LNCAP (cell line): ENCODE data around the gene APAF1.

Experiments used
- CTCF ChIP-seq: fragments of 450-650 bp; IDR thresholded peaks from 2 replicates; pipeline ENCODE4 v1.5.1; 2017; ENCODE audit warnings: mild to moderate bottlenecking

The APAF1 gene

GRCh38 chr12:98678946-98679610 is 34.0 kb downstream of the APAF1 start:
- no peak for TF ChIP-seq CTCF

DNA sequence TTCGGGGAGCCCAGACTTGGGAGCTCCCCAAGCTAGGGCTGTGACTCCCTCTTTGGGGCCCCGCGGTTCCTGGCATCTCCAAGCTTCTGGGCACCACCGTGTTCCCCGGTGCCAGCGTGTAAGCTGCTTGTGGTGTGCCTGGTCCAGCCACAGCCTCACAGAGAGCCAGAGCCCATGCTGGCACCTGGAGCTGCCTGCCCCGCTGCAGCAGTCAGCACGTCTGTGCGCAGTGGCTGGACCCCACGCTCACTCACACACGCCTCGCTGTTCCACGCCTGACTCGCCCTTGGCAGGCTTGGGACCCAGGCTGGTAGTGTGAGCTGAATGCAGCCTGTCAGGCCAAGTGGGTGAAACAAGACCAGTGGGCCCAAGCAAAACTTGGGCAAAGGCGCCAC is 34.5 kb downstream of the APAF1 start:
- TF ChIP-seq CTCF, result no peak

GRCh38 chr12:98684199-98684598 is 39.1 kb downstream of the APAF1 start:
- no peak for TF ChIP-seq CTCF

DNA sequence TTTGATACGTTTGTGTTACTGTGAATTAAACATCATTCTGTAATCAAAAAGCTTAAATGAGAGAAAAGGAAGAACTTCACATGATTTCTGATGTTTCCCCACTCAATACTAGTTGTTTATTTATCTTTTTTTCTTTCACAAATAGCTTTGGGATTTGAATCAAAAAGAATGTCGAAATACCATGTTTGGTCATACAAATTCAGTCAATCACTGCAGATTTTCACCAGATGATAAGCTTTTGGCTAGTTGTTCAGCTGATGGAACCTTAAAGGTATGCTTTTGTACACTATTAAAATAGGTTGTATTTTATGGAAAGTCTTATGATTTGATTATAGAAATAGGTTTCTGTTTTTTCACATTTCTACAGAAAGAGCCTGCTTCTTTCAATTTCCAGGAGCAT is 41.5 kb downstream of the APAF1 start:
- no peak for TF ChIP-seq CTCF

- TF ChIP-seq CTCF, result no peak
Measured at GRCh38 chr12:98691351-98691750, 46.3 kb downstream of the APAF1 start.

DNA sequence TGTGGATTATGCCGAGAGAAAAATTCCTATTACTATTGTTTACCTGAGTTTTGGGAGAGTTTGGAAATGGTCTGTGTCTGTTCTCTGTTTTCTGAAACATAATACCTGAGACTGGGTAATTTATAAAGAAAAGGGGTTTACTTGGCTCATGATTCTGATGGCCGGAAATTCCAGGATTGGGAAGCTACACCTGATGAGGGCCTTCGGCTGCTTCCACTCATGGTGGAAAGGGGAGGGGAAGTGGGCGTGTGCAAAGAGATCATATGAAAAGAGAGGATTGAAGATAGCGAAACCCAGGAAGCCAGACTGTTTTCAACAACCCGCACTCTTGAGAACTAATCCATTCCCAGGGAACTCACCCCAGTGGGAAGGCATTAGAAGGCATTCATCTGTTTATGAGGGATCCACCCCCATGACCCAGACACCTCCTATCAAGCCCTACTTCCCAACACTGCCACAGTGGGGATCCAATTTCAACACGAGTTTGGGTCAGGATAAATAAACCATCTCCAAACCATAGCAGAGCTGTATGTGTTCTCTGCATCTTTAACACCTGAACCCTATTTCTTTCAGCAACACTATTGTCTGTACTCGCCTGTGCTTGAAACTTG is 51.1 kb downstream of the APAF1 start:
- no peak for TF ChIP-seq CTCF

DNA sequence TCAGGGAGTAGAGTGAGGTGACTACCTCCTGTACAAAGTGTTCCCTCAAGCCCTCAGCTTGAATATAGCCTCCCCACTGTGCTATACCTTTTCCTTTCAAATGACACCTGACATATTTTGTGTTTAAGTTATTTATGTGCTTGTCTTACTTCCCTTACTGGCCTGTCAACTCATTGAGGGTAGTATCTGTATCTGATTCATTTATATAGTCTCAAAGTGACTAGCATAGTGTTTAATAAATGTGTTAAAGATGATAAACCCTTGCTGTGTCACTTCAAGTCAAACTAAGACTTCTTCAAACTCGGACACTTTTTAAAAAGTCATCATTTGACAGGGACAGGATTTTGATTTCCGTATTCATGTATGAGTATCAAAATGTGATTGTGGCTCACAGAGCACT is 52.1 kb downstream of the APAF1 start:
- no peak for TF ChIP-seq CTCF
